NCI-H2227 treated with DMSO at 0.1 percent for 48 hours (cell line): ENCODE measurements around the gene ADARB2.

Experiments used
- DNase-seq: peaks from one replicate; lab custom pipeline; 2025; lab: John Stamatoyannopoulos, UW

Gene ADARB2

GRCh38 chr10:1369665-1370064, 367.7 kb downstream of the ADARB2 start:
- no peak for DNase-seq

- DNase-seq, result no peak
These were observed 368.1 kb downstream of the ADARB2 start for GRCh38 chr10:1369197-1369596.

GRCh38 chr10:1368842-1369171, 368.5 kb downstream of the ADARB2 start:
- no peak for DNase-seq

GRCh38 chr10:1367938-1368841, 369.1 kb downstream of the ADARB2 start:
- DNase-seq, result no peak

DNA sequence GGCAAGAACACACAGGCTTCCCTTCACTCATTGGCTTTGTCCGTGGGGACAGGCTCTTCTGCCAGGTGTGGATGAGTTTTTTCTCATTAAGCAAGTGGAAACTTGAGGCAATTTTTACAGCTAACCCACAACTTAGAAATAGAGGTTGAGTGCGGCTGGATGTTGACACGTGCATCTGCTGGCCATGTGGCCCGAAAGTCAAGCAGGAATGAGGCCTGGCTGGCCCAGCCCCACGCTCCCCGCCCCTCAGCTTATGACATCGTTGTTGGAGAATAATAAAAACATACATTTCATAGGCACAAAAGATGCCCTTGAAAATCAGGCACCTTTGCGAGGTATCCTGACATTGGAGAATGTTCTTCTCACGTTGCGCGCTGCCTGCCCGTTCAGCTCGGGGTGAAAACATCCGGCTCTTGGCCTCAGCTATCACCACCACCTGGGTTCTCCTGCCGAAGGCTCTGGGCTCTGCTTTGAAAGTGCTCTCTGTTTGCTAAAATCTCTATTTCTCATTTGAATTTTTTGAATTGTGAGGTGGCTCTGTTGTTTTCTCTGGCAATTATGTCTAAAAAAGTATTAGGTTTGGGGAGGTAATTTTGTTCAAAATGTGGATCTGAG, 370.4 kb downstream of the ADARB2 start:
- no peak for DNase-seq

DNA sequence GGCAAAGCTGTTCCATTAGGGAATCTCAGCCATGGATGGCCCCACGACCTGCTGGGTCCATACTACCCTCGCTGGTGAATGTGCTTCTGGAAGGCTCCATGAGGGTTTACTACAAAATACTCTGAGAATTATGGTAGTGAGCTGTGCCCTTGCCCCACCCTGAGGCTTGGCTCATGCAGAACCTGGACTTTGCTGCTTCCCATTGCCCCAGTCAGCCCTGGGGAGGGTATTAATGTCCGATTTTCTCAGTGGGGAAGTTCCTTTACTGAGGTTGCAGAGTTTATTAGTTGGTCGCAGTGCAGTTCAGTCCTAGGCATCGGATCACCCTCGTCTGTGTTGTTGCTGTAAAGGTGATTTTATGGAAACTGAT, 371.0 kb downstream of the ADARB2 start:
- DNase-seq, result no peak

- DNase-seq, result no peak
These were observed 371.6 kb downstream of the ADARB2 start for GRCh38 chr10:1365540-1366321.

DNA sequence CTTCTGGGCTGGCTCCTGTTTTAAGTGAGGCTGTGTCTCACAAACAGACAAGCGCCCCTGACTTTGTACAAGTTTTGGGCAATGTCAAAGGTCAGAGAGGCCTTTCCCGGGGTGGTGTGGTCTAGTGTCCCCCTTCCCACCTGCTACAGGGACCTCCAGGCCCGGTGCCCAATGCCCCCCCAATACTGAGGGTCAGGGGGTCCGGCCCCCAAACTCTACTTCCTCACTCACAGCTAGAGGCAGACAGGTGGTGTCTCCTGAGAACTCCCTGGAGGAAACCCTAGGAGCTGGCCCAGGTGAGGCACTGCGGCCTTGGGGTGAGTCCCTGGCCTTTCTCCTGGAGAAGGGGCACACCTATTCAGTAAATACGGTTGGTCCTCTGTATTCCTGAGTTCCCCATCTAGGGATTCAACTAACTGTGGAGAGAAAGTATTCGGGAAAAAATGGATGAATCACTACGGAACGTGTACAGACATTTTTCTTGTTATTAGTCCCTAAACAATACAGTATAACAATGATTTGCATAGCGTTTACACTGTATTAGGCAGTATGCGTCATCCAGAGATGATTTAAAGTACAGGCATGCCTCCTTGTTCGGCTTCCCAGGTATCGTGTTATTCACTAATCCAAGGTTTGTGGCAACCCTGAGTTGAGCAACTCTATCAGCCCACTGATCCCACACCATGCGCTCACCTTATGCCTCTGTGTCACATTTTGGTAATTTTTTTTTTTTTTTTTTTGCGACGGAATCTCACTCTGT, 373.0 kb downstream of the ADARB2 start:
- DNase-seq, result no peak

DNA sequence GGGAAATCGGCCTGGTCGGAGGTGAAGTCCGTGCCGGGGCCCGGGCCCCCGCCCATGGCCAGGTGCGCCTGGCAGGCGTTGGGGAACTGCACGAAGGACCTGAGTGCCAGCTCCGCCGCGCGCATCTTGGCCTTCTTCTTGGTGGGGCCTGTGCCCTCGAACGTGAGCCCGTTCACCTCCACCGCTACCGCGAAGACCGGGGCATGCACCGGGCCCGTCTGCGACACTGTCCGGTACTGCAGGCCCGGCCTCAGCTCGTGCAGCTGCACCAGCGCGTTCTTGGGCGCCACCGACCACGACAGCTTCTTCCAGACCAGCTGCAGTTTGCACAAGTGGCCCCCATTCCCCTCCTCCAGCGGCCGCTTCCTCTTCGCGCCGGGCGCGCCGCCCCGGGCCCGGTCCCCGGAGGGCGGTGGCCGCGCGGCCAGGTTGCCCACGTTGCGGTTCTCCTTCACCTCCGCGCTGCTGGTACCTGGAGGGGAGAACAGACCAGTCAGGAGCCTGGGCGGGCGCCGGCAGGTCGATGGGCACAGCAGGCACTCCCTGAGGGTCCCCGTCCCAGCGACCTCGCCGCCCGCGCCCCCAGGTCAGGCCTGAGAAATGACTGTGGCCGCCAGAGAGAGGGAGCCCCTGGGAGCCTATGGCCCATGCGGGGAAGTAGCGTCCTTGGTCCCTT, 373.7 kb downstream of the ADARB2 start:
- no peak for DNase-seq

DNA sequence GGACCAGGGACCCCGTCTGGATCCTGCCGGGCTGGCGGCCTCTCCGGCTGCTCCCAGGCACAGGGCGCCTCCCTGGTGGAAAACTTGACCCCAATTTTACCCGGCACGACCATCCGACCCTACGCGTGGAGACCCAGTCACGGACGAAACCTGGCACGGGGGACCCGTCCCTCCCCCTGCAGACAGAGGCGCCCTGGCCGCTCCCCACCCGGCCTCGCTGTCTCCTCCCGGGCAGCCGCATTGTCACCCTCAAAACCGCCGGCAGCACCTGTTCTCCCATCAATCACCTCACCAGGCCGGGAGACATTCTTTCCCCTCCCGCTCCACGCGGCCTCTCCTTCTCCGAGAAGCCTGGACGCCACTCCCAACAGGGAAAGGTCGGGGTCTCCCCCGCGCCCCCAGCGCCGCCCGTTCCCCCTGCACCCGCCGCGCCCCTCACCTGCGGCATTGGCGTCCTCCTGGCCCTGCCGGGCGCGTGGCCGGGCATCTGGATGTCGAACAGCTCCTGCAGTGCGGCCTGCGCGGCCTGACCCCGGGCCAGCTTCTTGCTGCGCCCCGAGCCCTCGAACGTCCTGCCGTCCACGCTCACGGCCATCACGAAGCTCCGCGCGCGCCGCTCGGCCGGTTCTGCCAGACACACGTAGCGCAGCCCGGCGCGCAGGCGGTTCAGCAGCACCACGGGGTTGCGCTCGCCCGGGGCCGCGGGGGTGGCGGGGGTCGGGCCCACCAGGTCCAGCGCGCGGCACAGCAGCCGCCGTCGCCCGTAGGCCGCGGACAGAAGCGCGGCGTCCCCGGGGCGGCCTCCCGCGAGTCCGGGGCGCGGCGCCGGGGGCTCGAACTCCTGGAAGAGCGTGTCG, 374.5 kb downstream of the ADARB2 start:
- no peak for DNase-seq

DNA sequence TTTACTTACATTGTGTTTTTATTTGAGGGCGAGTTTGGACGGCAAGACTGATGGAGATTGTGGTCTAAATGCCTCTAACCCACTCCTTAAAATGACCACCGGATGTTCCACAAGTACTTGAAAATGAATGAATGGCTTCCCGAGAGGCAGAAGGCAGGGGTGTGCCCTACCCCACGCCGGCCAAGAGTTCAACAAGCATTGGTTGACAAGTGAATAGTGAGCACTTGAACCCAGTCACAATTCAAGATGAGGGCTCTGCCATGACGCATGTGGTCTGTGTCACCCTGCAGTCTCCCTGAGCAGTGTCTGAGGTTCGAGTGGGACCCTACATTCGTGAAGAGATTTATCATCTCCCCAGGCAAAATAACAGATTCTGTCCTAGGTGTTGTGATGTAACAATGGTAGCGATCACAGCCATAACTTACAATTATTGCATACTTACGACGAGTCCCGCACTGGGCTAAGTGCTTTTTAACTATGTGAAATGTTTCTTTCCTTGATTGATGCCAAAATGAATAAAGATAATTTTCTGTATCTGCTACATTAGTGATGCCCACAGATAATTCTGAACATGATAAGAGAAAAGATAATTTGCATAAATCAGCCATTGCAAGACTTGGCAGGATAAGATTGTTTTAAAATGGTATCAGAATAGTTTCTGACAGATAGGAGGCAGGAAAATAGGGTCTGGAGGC, 375.8 kb downstream of the ADARB2 start:
- no peak for DNase-seq

- DNase-seq, result no peak
These were observed 376.7 kb downstream of the ADARB2 start for GRCh38 chr10:1360558-1361164.

DNA sequence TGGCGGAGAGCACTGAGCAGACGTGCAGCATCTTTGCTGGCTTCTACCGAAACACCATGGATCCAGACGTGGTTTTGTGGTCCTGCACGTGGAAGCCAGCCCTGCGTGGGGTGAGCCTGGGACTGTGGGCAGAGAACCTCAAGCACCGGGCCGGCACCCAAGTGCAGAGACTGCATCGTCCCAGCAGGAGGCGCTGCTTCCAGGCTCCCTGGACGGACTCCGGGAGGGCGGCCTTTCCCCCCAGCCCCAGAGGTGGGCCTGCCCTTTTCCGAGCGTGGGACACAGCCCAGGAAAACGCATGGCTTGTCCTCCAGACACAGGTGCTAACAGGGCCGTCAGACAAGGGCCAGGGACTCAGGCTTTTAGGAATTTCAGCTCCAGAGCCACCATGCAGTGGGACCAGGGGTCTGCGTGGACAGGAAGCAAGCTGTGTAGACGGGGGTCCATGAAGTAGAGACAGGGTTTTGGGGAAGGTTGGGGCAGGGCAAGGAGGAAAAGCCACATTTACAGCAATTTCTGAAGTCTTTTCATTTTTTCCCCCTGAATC, 377.2 kb downstream of the ADARB2 start:
- DNase-seq, result no peak

GRCh38 chr10:1359626-1359955, 377.7 kb downstream of the ADARB2 start:
- no peak for DNase-seq

DNA sequence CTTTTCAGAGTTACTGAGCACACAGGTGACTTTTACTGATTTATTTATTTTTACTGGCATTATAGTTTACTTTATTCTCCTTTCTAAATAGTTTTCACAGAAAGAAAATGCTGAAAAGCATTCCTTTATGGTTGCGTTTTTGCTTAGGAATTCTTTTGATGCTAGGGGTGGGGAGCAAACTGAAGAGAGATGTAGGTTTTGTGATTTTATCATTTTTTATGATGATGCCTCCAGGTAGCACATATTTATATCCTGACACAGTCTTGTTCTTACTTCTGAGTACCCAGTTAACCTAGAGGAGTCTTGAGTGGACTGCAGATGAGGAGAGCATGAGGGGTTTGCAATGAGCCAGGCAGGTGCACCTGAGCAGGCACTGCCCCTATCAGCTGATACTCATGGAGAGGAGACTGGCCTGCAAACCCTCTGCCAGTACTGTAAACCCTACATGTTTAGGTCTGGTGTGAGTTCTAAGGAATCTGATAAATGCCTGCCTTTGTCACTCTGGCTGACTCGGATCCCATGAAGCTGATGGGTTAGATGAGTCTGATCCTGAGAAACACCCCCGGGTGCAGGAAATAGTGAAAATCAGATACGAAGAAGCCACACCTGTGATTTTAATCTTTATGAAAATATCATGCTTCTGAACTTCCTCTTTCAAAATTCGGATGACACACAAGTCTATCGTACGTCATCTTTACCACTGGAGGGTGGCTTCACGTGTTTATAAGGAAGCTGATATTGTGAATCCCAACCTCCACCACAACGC, 378.3 kb downstream of the ADARB2 start:
- no peak for DNase-seq

DNA sequence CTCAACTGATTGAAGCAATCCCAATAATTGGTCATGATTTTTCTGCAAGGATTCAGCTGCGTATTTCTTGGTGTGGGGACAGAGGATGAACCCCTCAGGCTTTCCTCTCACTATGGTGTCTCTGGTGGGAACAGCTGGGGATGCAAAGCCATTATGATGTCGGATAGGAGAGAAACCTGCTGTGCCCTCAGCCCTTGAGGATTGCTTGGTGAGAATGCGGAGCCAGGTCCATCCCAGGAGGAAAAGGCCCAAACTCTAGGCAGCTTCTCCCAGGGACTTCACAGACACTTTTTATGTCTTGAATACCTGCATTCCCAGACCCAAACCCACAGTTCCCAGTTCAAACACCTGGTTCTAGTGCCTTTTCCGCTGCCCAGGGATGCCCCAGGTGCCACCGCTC, 379.2 kb downstream of the ADARB2 start:
- DNase-seq, result no peak

- DNase-seq, result no peak
These were observed 381.0 kb downstream of the ADARB2 start for GRCh38 chr10:1356349-1356748.

DNA sequence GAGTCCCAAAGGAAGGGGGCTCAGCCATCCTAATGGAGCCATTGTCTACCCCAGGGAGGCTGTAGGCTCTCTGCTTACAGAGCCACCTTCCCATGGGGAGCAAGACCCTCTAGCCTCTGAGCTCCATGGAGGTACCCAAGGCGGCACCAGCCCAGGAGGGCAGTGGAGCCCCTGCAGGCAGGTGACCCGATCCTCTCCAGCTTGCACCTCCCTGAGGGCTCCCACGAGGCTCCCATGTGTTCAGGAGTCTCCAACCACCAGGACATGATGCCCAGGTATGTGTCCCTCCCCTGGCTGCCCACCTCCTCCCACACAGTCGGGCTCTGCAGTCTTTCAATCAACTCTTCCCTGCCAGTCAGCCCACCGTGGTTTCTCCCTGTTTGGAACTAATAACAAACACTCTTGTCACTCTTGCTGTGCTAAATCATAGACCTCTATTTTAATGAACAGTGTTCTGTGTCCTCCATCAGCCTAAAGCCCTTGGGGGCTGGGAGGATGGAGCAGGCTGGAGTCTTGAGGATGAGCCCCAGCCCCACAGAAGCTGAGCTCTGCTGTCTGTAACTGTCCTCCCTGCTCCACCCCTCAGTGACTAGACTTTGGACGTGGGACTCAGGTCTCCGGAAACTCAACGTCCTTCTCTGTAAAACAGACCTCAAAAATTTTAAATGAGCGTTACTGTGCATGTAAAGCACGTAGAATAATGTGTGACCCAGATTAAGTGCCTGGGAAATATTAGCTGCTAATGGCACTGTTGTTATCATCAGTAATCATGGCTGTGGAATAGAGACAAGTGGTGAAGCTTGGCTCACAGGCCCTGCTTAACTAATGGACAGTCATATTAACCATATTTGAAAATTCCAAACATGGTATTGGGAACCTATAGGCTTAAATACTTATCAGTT, 382.3 kb downstream of the ADARB2 start:
- DNase-seq, result no peak
